HepG2 (cell line): ENCODE data around the gene HCFC1. TPM values are rescaled to one million over a fixed set of nuclear protein-coding genes. Genes with fewer than 3 reads are reported as not detected.

Experiments
- AGO2 ChIP-seq: fragments of 200-400 bp; formaldehyde crosslinking; optimal IDR thresholded peaks from 2 replicates; pipeline ENCODE3; 2017; ENCODE audit warnings: mild to moderate bottlenecking, low read depth, low read length, moderate library complexity
- IRF9 ChIP-seq: sonication (generic); formaldehyde crosslinking; IDR thresholded peaks from 2 replicates; pipeline ENCODE4 v1.8.0; 2022; ENCODE audit warnings: missing genetic modification reagents, mild to moderate bottlenecking, borderline replicate concordance
- NFATC3 ChIP-seq: sonication (generic); formaldehyde crosslinking; IDR thresholded peaks from 2 replicates; pipeline ENCODE4 v1.5.1; 2020; ENCODE audit warnings: mild to moderate bottlenecking, missing genetic modification reagents
- NFRKB ChIP-seq: fragments of 450-650 bp; IDR thresholded peaks from 2 replicates; pipeline ENCODE4 v1.6.1; 2017
- PHF21A ChIP-seq: sonication (generic); formaldehyde crosslinking; IDR thresholded peaks from 2 replicates; pipeline ENCODE4 v1.5.0; 2020; ENCODE audit warnings: mild to moderate bottlenecking, missing genetic modification reagents
- RFXAP ChIP-seq: sonication (generic); formaldehyde crosslinking; IDR thresholded peaks from 2 replicates; pipeline ENCODE4 v1.4.0; 2020; ENCODE audit warnings: missing genetic modification reagents, borderline replicate concordance
- SMAD9 ChIP-seq: sonication (generic); formaldehyde crosslinking; IDR thresholded peaks from 2 replicates; pipeline ENCODE4 v1.5.1; 2020; ENCODE audit warnings: mild to moderate bottlenecking, missing genetic modification reagents
- TCF12 ChIP-seq, 2 experiments: fragments of 450-650 bp in 1 of 2; sonication (generic) in 1 of 2; formaldehyde crosslinking in 1 of 2; IDR thresholded peaks; 2 replicates each; pipeline versions ENCODE4 v1.6.1 to v1.8.0; 2017 to 2022; ENCODE audit warnings: antibody characterized with exemption in 1 of 2, mild to moderate bottlenecking in 1 of 2, missing genetic modification reagents in 1 of 2, moderate library complexity in 1 of 2
- TEAD3 ChIP-seq: optimal IDR thresholded peaks from 2 replicates; pipeline ENCODE3; 2016; ENCODE audit warnings: borderline replicate concordance
- TFAP4 ChIP-seq: sonication (generic); IDR thresholded peaks from 2 replicates; pipeline ENCODE4 v1.6.1; 2016; ENCODE audit warnings: low read depth, borderline replicate concordance
- USF2 ChIP-seq, 2 experiments: sonication (generic) in 1 of 2; formaldehyde crosslinking in 1 of 2; IDR thresholded peaks; 2 replicates each; pipeline versions ENCODE4 v1.5.1 to v1.6.1; 2011 to 2020; ENCODE audit warnings: borderline replicate concordance in 1 of 2, low read depth in 1 of 2, low read length in 1 of 2, mild to moderate bottlenecking in 1 of 2, missing genetic modification reagents in 1 of 2, moderate library complexity in 1 of 2
- ZFP36L1 ChIP-seq: sonication (generic); formaldehyde crosslinking; IDR thresholded peaks from 2 replicates; pipeline ENCODE4 v1.8.0; 2022; ENCODE audit warnings: mild to moderate bottlenecking, missing genetic modification reagents, moderate library complexity
- ZNF275 ChIP-seq: sonication (generic); formaldehyde crosslinking; IDR thresholded peaks from 2 replicates; pipeline ENCODE4 v1.8.0; 2022; ENCODE audit warnings: missing genetic modification reagents, mild to moderate bottlenecking, inconsistent platforms, borderline replicate concordance
- ZNF276 ChIP-seq: sonication (generic); formaldehyde crosslinking; IDR thresholded peaks from 2 replicates; pipeline ENCODE4 v1.4.0; 2020; ENCODE audit warnings: mild to moderate bottlenecking, low read depth, missing genetic modification reagents
- ZNF280D ChIP-seq: sonication (generic); formaldehyde crosslinking; IDR thresholded peaks from 2 replicates; pipeline ENCODE4 v1.5.1; 2020; ENCODE audit warnings: mild to moderate bottlenecking, missing genetic modification reagents
- ZNF580 ChIP-seq: IDR thresholded peaks from 2 replicates; pipeline ENCODE4 v1.6.1; 2016; ENCODE audit warnings: low read depth, borderline replicate concordance
- ZNF816 ChIP-seq: sonication (generic); formaldehyde crosslinking; IDR thresholded peaks from 2 replicates; pipeline ENCODE4 v1.8.0; 2022; ENCODE audit warnings: missing genetic modification reagents, mild to moderate bottlenecking, borderline replicate concordance
- polyA plus RNA-seq, 8 experiments: library from polyadenylated mRNA; depleted of rRNA in 3 of 8; stranded (reverse) in 7 of 8; unstranded in 1 of 8; fragments of >200 nt; fragmentation: Illumina TruSeq in 4 of 8; extraction: Trizol in 4 of 8; gene quantifications; 2 replicates each; pipeline versions ENCODE4 v1.2.1 to v1.2.3, GENCODE V29; 2011 to 2016; ENCODE audit warnings: low read depth in 4 of 8, missing spikeins in 1 of 8, mixed read lengths in 1 of 8; ENCODE audit not compliant: insufficient read depth in 1 of 8
- total RNA-seq, 5 experiments: library from RNA; depleted of rRNA; stranded (reverse); fragments of >200 nt; fragmentation: Illumina TruSeq; extraction: Trizol; gene quantifications; 2 replicates each; pipeline ENCODE4 v1.2.3, GENCODE V29; 2016; ENCODE audit warnings: low read depth in 1 of 5

The HCFC1 gene
- total and polyA plus RNA-seq, 2 of the 13 experiments (the other 11 are each of a cell fraction or from before 2014, with no cell fraction given) = 5.8 to 17.8 TPM

- TF ChIP-seq USF2 (IDR thresholded peaks at IDR 0.05; ENCODE audit: low read depth, low read length) (no peak), USF2 (CRISPR knock-in tag; IDR thresholded peaks at IDR 0.05; ENCODE audit: borderline replicate concordance) (no peak), ZNF276 (CRISPR knock-in tag) (no peak), TCF12 (IDR thresholded peaks at IDR 0.05) (no peak), TCF12 (CRISPR knock-in tag; IDR thresholded peaks at IDR 0.05) (no peak), PHF21A (CRISPR knock-in tag) (no peak), SMAD9 (CRISPR knock-in tag) (no peak), NFRKB (no peak), NFATC3 (no peak), ZNF580 (CRISPR knock-in tag) (no peak), RFXAP (no peak), IRF9 (CRISPR knock-in tag) (no peak), TFAP4 (no peak), AGO2 (peak; percentile 34), TEAD3 (CRISPR knock-in tag) (no peak), ZFP36L1 (no peak), ZNF280D (no peak), ZNF275 (CRISPR knock-in tag) (no peak), ZNF816 (CRISPR knock-in tag) (no peak)
Observed at GRCh38 chrX:154017766-154018517, 46.3 kb upstream of the HCFC1 start (continued).
